ENCODE results near the gene LRRC3C.
"Not testable (repeated sequence)": the region's sequence is repeated elsewhere in the genome, so short reads cannot be mapped to it uniquely, and the experiment has no call there.

The LRRC3C gene

DNA sequence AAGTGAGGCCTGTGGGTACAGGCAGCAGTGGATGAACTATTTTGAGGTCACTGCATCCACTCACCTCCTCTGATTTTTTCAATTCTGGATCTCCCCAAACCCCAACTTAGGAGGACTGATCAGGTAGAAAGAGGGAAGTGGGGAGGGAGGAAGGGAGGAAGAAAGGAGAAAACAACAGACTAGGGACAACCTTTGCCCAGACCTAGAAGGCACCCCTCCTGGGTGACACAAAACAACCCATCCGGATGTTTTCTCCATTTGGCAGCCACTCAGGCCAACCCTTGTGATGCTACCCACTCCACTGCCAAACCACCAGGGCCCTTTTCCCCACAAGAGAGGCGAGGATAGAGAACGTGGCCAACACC lies 2.9 kb upstream of the LRRC3C start:
- DNase-seq: no peak

DNA sequence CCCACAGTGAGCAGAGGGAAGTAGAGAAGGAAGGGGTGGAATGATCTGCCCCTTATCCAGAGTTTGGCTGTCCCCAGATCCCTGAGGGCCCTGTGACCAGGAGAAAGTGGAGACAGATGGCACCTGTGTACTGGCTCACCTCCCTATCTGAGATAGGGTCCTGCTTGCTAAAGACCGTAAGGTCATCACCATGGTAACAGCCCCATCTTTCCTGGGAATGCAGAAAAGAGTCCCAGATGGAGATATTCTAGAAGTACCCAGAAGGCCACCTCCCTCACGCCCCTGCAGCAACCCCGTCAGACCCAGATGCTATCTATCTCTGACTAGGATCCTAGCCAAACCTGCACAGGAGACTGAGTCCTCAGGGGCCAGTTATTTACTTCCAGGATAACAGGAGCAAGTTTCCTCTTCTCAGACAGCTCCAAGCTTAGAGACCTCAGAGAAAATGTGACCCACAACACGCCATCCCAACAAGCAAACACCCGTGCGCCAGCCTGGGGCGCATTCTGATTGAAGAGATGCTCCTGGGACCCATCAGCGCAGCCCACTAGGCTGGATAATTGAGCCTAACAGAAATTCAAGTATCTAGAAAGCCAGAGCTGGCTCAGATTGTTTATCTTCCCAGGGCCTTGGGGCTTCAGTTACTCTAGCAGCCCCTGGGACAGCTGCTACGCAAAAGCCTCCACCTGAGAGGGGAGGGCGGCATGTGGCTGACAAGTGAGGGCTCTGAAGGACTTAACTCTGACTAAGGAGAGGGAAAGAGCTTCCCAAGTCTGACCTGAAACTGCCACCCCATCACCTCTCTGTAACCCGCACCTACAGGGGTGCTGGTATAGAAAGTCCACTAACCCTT lies 2.0 kb upstream of the LRRC3C start:
- peak; percentile 8 for DNase-seq

DNA sequence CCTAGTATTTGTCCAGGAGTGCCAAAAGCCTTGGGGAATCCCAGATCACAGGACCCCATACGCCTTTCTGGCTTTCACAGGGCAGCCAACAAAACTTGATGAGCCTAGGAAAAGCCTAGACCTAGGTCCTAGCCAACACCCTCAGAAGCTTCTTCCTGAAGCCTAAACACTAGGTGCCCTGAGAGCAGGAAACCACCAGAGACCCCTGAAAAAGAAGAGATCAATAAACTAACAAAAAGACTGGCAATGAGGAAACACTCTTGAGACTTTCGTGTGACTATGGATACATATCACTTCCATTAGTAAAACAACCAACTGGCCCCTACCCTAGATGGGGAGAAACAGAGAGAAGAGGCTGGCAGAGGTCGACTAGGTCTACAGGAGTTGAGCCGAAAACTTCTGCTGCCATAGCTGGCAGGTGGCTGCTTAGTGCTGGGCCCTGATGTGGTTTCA lies 1.4 kb upstream of the LRRC3C start:
- DNase-seq: no peak

DNA sequence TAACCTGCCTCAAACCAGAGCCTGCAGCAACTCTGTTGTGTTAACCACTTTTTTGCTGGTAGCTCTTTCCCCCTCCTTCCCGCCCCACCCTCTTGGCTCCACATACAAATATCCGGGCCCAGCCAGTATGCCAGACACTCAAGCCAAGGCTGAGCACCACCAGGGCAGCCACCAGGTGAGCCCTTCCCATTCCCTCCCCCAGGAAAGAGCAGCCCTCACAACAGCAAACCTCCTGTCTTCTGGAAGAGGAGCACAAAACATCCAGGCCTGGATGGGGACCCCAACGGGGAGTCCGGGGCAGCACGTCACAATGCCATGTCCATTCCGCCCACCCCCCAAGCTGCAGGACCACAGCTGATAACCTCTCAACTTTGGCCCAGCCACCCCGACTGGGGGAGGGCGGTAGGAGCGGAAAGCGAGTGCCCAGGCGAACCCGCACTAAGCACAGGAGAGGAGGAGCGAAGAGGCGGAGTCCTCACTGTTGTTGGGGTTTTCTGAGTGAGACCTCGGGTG lies 888 bp upstream of the LRRC3C start:
- peak; percentile 64 for DNase-seq

DNA sequence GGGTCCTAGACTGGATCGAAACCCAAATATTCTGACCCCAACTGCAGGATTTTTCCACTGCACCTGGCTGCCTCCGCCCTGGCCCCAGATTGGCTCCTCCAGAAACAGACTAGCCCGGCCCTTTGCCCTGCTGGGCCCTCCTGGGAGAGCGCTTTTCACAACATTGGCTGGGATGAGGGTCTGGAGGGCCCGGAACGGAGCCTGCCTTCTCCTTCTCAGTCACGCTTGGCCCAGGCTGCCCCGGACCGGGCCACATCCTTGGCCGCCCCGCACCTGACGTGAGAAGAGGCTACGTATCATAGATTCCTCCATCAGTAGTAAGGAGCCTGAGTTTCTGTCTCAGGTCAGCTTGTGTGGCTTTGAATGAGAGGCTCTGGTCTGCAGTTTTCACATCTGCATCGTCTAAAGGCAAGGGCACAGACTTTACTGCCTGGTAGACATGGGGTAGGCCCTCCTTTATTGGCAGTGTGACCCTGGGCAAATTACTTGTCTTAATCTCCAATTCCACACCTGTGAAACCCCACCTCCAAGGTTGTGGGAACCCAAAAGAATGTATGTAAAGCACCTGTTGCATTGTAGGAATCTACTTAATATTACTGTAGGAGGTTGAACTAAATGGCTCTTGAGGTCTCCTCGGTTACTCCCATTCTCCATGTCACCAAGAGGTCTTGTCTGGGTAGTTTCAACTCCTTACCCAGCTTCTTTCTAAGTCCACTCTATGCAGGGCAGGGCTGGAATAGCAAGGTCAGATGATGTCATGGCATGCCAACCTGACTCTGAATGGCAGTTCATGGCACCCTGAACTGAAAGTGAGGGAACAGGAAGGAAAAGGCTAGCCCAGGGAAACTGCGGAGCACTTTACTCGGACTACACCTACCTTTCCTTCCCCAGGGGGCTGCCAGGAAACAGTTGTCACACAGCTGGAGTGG lies 661 bp downstream of the LRRC3C start:
- no peak for DNase-seq

DNA sequence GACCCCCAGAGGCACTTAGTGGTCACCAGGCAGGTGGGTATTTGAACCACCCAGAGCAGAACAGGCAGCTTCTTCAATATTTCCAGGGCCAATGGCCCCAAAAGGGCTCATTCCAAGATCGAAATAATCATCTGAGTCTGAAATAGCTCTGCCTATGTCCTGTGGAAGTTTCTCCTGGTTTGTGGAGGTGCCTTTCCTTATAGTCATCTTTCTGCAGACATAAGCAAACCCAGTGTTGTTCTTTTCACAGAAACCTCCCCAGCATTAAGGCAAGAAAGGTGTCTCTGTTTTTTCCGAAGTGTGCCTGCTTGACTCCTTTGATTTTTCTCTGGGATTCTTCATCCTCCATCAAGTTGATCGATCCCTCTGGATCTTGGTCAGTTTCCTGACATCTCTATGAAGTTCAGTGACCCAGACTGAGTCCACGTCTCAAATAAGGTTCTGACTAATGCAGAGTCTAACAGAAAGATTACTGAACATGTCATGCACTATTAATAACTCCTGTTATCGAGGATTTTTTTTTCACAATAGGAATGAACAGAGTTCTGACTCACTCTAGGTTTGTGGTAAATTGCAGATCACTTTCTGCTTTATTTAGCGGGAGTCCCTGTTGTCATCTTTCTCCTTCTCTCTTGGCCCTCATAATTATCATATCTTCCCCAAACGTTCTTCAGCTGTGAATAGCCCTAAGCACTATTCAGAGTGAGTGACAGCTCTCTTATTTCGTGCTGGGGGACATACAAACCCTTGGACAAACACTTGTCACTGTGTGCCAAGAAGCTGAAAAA lies 1.5 kb downstream of the LRRC3C start:
- DNase-seq: no peak

DNA sequence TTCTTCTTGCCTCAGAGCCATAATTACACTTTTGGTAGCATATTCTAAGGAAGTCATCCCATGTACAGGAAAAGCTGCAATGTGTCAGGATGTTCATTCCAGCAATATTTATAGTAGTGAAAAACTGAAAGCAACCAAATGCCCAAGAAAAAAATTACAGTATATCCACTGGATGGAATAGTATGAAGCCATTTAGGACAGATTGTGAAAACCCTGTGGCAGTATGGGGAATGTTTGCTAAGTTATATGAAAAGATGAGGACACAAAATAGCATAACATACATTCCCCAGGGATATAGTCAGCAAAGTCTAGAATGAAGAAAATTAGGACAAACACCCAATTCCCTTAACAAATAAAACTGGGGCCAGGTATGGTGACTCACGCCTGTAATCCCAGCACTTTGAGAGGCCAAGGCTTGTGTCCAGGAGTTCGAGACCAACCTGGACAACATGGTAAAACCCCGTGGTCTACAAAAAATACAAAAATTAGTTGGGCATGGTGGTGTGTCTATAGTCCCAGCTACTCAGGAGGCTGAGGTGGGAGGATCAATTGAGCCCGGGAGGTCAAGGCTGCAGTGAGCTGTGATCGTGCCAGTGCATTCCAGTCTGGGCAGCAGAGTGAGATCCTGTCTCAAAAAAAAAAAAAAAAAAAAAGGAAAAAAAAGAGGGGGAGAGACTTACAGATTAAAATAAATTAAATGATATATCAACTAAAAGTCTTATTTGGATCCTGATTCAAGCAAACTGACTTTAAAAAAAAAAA lies 2.3 kb downstream of the LRRC3C start:
- no peak for DNase-seq

DNA sequence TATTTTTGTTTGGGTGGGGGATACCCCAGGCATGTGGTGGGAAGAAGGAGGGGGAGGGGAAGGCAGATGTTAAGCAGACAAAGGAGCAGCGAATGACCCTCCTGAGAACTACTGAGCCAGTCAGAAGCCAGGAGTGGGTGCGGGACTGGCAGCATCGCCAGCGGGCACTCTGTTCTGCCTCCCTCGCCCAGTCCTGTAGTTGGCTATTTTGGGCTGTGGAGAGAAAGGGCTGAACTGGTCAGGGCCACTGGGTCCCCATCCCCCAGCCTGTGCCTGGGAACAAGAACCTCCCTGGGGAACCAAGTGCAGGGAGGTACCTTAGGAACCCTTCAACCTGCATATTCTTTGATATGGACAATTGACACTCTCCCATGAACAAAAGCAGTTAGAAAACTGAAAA lies 6.4 kb downstream of the LRRC3C start:
- no peak for DNase-seq

DNA sequence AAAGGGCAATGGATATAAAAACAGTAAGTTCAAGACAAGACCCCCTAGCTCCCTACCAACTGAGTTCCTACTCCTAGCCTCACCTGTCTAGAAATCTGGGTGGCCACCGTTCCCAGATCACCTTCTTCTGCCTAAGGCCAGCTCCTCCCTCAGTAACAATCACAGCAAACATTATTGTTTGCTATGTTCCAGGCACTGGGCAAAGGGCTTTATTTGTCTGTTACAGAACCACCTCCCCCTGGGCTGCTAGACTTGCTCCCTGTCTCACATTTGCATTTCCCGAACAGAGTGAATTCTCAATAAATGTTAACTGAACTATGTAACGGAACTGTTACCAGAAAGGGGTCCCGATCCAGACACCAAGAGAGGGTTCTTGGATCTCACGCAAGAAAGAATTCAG lies 6.8 kb downstream of the LRRC3C start:
- DNase-seq: no peak

DNA sequence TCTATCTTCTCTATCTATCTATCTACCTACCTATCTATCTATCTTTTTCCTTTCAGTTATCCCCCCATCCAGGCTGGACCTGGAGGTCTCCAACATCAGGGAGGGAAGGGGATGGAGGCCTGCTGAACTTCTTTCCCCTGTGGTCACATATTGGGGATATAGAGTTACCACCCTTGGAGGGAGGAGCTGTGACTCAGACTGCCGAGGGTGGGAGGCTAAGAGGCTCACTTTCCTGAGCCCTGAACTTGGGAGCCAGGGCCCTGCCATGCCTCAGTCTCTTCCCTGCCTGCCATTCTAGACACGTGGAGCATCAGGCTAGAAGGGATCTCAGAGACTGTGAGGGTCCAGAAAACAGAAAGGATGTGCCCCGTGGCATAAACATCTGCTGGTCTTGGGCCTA lies 8.4 kb downstream of the LRRC3C start:
- DNase-seq: no peak

DNA sequence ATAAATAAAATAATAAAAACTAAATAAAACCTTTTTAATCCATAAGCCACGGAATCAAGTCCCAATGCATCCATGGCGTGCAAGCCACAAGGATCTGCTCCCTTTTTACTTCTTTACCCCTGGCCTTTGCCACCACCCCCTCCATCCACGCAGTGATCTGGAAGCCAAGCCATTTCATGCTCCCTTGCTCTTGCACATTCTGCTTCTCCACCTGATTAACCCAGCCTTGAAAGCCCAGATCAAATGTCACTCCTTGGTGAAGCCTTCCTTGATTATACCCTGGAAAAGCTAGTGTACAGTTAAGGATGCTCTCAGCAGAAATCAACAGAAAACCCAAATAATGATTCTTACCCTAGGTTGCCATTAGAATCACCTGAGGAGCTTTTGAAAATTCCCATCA lies 9.9 kb downstream of the LRRC3C start:
- DNase-seq: no peak

DNA sequence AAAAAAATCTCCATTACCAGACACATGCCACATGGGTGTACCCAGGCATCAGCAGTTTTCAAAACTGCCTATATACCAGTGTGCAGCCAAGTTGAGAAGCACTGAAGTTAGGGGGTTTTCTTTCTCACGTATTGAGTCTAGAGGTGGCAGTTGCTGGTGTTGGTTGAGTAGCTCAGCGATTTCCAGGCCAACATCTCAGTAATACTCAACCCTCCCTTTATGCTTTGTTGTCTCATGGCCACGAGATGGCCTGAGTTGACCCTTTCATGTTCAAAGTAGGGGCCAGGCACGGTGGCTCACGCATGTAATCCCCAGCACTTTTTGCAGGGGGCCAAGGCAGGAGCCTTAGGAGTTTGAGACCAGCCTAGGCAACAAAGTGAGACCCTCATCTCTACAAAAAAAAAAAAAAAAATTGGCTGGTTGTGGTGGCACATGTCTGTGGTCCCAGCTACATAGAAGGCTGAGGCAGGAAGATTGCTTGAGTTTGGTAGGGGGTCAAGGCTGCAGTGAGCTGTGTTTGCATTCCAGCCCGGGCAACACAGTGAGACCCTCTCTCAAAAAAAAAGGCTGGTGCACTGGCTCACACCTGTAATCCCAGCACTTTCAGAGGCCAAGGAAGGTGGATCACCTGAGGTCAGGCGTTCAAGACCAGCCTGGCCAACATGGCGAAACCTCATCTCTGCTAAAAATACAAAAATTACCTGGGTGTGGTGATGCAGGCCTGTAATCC lies 10.8 kb downstream of the LRRC3C start:
- DNase-seq: no peak

DNA sequence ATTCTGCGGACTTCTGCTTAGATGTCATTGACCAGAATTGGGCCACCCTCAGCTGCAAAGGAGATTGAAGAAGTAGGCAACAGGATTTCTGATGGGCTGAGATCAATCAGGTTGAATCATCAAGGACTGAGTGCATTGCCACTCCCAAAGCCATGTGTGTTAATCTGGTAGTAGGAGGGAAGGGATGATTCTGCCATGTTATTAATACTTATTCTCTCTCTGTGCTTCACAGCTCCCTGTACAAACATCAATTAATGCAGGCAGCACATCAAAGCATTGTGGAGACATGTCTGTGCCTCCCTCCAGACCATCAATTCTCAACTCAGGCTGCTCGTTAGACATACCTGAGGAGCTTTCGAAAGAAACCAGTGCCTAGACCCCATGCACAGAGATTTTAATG lies 11.6 kb downstream of the LRRC3C start:
- no peak for DNase-seq

DNA sequence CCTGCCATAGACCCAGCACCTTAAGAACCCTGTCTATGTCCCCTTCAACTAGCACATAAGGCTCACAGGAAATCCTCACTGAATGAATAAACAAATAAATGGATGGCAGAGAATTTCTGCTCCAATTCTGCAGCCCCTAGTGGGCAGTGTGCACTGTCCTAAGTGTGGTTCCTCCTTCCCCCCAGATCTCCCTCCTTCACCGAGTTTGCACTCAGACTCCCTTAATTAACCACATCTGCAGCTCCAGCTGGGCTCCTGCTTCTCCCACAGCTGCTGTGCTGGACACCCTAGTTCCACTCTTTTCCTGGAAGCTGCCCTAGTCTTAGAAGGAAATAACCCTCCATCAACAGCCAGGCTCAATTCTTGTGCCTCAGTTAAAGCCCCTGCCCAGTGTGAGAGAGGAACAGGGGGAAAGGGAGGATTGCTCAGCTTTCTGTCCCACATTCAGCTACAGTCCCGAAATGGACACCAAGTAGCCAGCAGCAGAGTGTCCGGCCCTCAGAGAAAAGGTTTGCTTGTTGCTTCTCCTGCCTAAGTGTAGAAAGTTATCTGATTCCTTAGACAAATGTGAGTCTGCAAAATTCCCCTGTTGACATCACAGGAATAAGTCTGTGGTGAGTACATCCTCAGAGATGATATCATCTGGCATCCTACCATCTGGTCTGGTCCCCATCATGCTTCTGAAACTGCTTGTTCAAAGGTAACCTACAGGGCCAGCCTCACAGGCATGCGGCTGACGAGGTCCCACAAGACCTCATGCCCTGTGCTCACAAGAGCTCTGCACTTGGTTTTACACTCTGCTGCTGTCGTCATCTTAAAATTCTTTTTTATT lies 12.3 kb downstream of the LRRC3C start:
- peak; percentile 10 for DNase-seq

DNA sequence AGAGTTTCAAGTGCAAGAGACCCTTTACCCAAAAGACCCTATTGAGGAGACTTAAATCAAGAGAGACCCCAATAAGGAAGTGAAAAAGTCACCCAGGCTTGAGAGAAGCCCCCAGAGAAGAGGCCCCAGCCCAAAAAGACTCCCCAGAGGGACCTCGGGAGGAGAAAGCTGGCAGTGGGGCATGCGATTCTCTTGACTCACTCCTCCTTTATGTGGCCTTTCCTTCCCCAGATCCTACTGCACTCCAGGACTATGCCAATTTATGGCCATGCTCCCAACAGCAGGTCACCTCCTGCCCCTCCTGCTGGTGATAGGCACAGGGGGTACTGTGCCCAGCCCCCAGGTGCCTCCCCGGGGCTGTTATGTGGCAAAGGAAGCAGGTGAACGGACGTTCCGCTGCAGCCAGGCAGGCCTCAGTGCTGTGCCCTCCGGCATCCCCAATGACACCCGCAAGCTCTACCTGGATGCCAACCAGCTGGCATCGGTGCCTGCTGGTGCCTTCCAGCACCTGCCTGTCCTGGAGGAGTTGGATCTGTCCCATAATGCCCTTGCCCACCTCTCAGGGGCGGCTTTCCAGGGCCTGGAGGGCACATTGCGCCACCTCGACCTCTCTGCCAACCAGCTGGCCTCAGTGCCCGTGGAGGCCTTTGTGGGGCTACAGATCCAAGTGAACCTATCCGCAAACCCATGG lies 16.3 kb downstream of the LRRC3C start:
- DNase-seq: no peak

DNA sequence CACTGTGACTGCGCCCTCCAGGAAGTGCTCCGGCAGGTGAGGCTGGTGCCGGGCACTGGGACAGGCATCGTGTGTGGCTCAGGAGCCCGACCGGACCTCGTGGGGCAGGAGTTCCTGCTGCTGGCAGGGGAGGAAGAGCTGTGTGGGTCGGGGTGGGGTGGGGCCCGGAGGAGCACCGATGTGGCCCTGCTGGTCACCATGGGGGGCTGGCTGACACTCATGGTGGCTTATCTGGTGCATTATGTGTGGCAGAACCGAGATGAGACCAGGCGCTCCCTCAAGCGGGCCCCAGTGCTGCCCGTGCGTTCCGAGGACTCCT lies 16.8 kb downstream of the LRRC3C start:
- no peak for DNase-seq

DNA sequence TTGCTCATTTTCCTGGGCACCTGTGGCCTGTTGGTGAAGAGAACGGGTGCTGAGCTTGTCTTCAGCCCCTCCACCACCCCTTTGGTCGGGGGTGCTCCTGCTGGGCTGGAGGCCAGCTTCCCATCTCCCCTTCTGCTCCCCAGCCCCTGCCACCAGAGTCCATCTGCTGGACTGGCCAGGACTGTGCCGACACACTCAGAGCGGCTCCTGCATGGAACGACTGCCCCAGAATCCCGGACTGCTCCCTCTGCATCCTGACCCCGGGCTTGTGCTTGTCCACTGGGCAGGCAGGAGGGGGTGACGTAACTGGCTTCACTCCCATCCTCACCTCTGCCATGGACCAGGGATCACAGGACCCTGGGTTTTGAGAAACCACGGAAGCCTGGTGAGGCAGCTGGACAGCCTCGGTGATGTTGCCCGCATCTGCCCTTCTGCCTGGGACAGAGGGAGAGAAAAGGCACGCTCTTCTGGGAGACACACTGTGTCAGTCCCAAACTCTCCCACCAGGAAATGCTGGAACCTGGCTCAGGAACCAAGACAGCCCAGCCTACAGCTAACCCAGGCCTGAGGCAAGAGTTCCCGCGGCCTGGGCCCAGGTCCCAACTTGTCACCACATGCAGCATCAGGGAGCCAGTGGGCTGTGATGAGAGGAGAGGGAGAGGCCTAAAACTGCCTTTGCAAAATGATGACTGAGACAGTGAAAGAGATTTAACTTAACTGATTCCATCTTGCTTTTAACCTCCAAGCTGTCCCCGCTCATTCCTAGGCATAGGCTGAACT lies 19.2 kb downstream of the LRRC3C start:
- DNase-seq: no peak

DNA sequence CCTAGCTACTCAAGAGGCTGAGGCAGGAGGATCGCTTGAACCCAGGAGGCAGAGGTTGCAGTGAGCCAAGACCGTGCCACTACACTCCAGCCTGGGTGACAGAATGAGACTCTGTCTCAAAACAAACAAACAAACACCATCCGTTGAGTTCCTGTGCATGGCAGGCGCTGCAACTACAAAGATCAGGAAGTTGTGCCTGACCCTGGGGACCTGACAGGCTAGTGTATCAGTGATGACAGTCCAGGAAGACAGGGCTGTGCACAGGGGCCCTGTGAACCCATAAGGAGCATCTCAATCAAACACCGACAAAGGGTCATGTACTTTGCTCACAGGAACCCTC lies 20.9 kb downstream of the LRRC3C start:
- DNase-seq: not testable (repeated sequence)

DNA sequence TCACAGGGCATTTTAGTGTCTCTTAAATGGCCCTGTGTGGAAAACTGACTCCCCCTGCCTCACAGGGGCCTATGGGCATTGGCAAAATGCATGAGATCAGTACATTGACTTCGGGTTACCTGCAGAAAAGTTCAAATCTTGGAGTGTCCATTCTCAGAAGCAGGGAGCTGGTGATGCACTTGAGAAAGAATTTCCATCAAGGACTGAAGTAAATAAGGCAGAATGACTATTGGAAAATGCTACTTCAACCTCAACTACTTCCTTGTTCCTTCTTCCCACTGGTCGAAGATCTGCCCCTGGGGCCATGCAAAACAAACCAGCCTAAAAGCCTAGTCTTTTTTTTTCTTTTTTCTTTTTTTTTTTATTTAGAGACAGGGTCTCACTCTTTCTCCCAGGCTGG lies 21.5 kb downstream of the LRRC3C start:
- DNase-seq: no peak
